HEK293T (cell line): ENCODE results near the gene SLC25A39.

Experiments
- BHLHE40 ChIP-seq: fragments of 450-650 bp; IDR thresholded peaks from 2 replicates; pipeline ENCODE4 v1.6.1; 2016; ENCODE audit warnings: mild to moderate bottlenecking, moderate library complexity, borderline replicate concordance
- CTBP1 ChIP-seq: fragments of 450-650 bp; IDR thresholded peaks from 2 replicates; pipeline ENCODE4 v1.6.1; 2016; ENCODE audit warnings: borderline replicate concordance
- FOXM1 ChIP-seq: fragments of 450-650 bp; IDR thresholded peaks from 2 replicates; pipeline ENCODE4 v1.6.1; 2017; ENCODE audit warnings: mild to moderate bottlenecking, borderline replicate concordance
- HDGF ChIP-seq: fragments of 450-650 bp; IDR thresholded peaks from 2 replicates; pipeline ENCODE4 v1.6.1; 2017; ENCODE audit warnings: antibody characterized with exemption, borderline replicate concordance
- L3MBTL2 ChIP-seq: fragments of 450-650 bp; conservative IDR thresholded peaks from 2 replicates; pipeline ENCODE4 v1.6.1; 2016; ENCODE audit warnings: mild to moderate bottlenecking
- LEF1 ChIP-seq: fragments of 450-650 bp; IDR thresholded peaks from 2 replicates; pipeline ENCODE4 v1.6.1; 2017; ENCODE audit warnings: mild to moderate bottlenecking, borderline replicate concordance
- PKNOX1 ChIP-seq: fragments of 450-650 bp; IDR thresholded peaks from 2 replicates; pipeline ENCODE4 v1.6.1; 2016
- SP1 ChIP-seq: fragments of 450-650 bp; IDR thresholded peaks from 2 replicates; pipeline ENCODE4 v1.6.1; 2017
- SUZ12 ChIP-seq: fragments of 450-650 bp; IDR thresholded peaks from 2 replicates; pipeline ENCODE4 v1.6.1; 2016; ENCODE audit warnings: mild to moderate bottlenecking
- TARDBP ChIP-seq: fragments of 450-650 bp; IDR thresholded peaks from 2 replicates; pipeline ENCODE4 v1.6.1; 2016

DNA sequence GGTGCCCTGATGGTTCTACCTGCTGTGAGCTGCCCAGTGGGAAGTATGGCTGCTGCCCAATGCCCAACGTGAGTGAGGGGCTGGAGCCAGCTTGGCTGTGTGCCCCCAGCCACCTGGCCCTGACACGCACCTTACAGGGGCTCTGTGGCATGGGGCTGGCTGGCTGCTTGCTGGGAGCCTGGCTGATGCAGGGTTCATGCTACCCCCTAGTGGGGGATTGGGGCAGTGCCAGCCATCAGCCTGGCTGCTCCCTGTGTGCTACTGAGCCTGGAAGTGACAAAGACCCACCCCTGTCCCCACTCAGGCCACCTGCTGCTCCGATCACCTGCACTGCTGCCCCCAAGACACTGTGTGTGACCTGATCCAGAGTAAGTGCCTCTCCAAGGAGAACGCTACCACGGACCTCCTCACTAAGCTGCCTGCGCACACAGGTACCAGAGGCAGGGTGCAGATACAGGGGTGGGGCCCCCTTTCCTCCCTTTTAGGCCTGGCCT is 26.2 kb upstream of the SLC25A39 start:
- no peak for TF ChIP-seq CTBP1
- no peak for TF ChIP-seq FOXM1
- TF ChIP-seq SUZ12: no peak
- no peak for TF ChIP-seq SP1
- no peak for TF ChIP-seq LEF1
- no peak for TF ChIP-seq PKNOX1
- no peak for TF ChIP-seq L3MBTL2
- no peak for TF ChIP-seq BHLHE40
- no peak for TF ChIP-seq TARDBP
- no peak; the same call in 1 of the 2 replicates for TF ChIP-seq HDGF
